K562 (cell line): ENCODE measurements around the gene C9. TPM values are rescaled to one million over a fixed set of nuclear protein-coding genes. Genes with fewer than 3 reads are reported as not detected.

Experiments
- ARID3B ChIP-seq: fragments of 250-450 bp; sonication (Bioruptor Pico); IDR thresholded peaks from 2 replicates; pipeline ENCODE4 v1.4.0; 2020; ENCODE audit warnings: borderline replicate concordance
- CHD4 ChIP-seq: fragments of 200-600 bp; sonication (generic); IDR thresholded peaks from 3 replicates; pipeline ENCODE4 v1.6.1; 2012; ENCODE audit warnings: low read depth, mild to moderate bottlenecking, mixed read lengths, low read length, inconsistent platforms; ENCODE audit not compliant: insufficient read depth, insufficient replicate concordance, poor library complexity, severe bottlenecking
- CREM ChIP-seq: IDR thresholded peaks from 2 replicates; pipeline ENCODE4 v1.6.1; 2014; ENCODE audit warnings: antibody characterized with exemption, low read depth
- DNMT1 ChIP-seq: fragments of 450-650 bp; IDR thresholded peaks from 2 replicates; pipeline ENCODE4 v1.6.1; 2016; ENCODE audit warnings: antibody characterized with exemption, mild to moderate bottlenecking
- ILF3 ChIP-seq: fragments of 450-650 bp; IDR thresholded peaks from 2 replicates; pipeline ENCODE4 v1.6.1; 2018; ENCODE audit warnings: antibody characterized with exemption, mild to moderate bottlenecking, moderate library complexity, borderline replicate concordance
- KDM5B ChIP-seq: fragments of 200-600 bp; sonication (generic); IDR thresholded peaks from 2 replicates; pipeline ENCODE4 v1.6.1; 2012; ENCODE audit warnings: low read depth, mild to moderate bottlenecking, moderate library complexity, low read length, control low read depth, inconsistent platforms; ENCODE audit not compliant: insufficient replicate concordance
- MYC ChIP-seq, 2 experiments: fragments of 250-450 bp in 1 of 2; sonication (Bioruptor Pico) in 1 of 2; IDR thresholded peaks; 2 replicates each; pipeline versions ENCODE4 v1.5.1 to v1.6.1; 2012 to 2021; ENCODE audit warnings: low read depth in 2 of 2, borderline replicate concordance in 1 of 2, improper control_type of control experiment in 1 of 2, low read length in 1 of 2, mild to moderate bottlenecking in 1 of 2, moderate library complexity in 1 of 2
- NFIC ChIP-seq: fragments of 450-650 bp; IDR thresholded peaks from 2 replicates; pipeline ENCODE4 v1.6.1; 2017; ENCODE audit warnings: mild to moderate bottlenecking, inconsistent platforms
- POLR2A ChIP-seq: fragments of 450-650 bp; conservative IDR thresholded peaks from 2 replicates; pipeline ENCODE4 v1.6.1; 2016
- PTBP1 ChIP-seq: fragments of 200-400 bp; formaldehyde crosslinking; IDR thresholded peaks from 2 replicates; pipeline ENCODE4 v1.6.1; 2017; ENCODE audit warnings: low read depth, low read length
- RAD21 ChIP-seq, 2 experiments: fragments of 250-450 bp in 1 of 2; fragments of 450-650 bp in 1 of 2; sonication (Bioruptor Pico) in 1 of 2; formaldehyde crosslinking in 1 of 2; IDR thresholded peaks in 1 of 2; conservative IDR thresholded peaks in 1 of 2; 2 replicates each; pipeline versions ENCODE4 v1.4.0 to v1.8.0; 2020 to 2022; ENCODE audit warnings: mild to moderate bottlenecking in 2 of 2, moderate library complexity in 1 of 2
- RCOR1 ChIP-seq, 2 experiments: IDR thresholded peaks; 2 replicates each; pipeline ENCODE4 v1.6.1; 2012; ENCODE audit warnings: low read depth in 2 of 2, low read length in 2 of 2, borderline replicate concordance in 1 of 2, improper control_type of control experiment in 1 of 2
- SMAD2 ChIP-seq: fragments of 150-350 bp; IDR thresholded peaks from 2 replicates; pipeline ENCODE4 v1.6.1; 2014; ENCODE audit warnings: low read depth, mild to moderate bottlenecking, low read length
- SNAPC5 ChIP-seq: fragments of 250-450 bp; sonication (Bioruptor Pico); IDR thresholded peaks from 2 replicates; pipeline ENCODE4 v1.8.0; 2021; ENCODE audit warnings: moderate library complexity, mild to moderate bottlenecking, inconsistent platforms
- SP1 ChIP-seq: sonication (generic); formaldehyde crosslinking; IDR thresholded peaks from 2 replicates; pipeline ENCODE4 v1.8.1; 2022; ENCODE audit warnings: mild to moderate bottlenecking, missing genetic modification reagents
- SRSF1 ChIP-seq: fragments of 200-400 bp; formaldehyde crosslinking; IDR thresholded peaks from 2 replicates; pipeline ENCODE4 v1.6.1; 2017; ENCODE audit warnings: mild to moderate bottlenecking, low read depth, low read length, moderate library complexity
- TAF15 ChIP-seq: fragments of 200-400 bp; formaldehyde crosslinking; IDR thresholded peaks from 2 replicates; pipeline ENCODE4 v1.6.1; 2017; ENCODE audit warnings: mild to moderate bottlenecking, low read depth, low read length, moderate library complexity
- TBP ChIP-seq: optimal IDR thresholded peaks from 2 replicates; pipeline ENCODE3; 2011; ENCODE audit warnings: low read depth, low read length, improper control_type of control experiment
- TCF3 ChIP-seq: sonication (generic); formaldehyde crosslinking; IDR thresholded peaks from 2 replicates; pipeline ENCODE4 v1.4.0; 2020; ENCODE audit warnings: mild to moderate bottlenecking, missing genetic modification reagents
- TOE1 ChIP-seq, 2 experiments: fragments of 450-650 bp in 1 of 2; sonication (generic) in 1 of 2; formaldehyde crosslinking in 1 of 2; IDR thresholded peaks; 2 replicates each; pipeline versions ENCODE4 v1.7.1 to v1.8.0; 2016 to 2022; ENCODE audit warnings: borderline replicate concordance in 2 of 2, mild to moderate bottlenecking in 2 of 2, antibody characterized with exemption in 1 of 2, inconsistent platforms in 1 of 2, low read depth in 1 of 2, missing genetic modification reagents in 1 of 2, moderate library complexity in 1 of 2
- XRCC3 ChIP-seq: fragments of 450-650 bp; IDR thresholded peaks from 2 replicates; pipeline ENCODE4 v1.6.1; 2017; ENCODE audit warnings: mild to moderate bottlenecking, moderate library complexity
- ZC3H11A ChIP-seq: IDR thresholded peaks from 2 replicates; pipeline ENCODE4 v1.6.1; 2012; ENCODE audit warnings: low read depth, low read length, improper control_type of control experiment
- ZNF124 ChIP-seq: sonication (generic); formaldehyde crosslinking; IDR thresholded peaks from 2 replicates; pipeline ENCODE4 v1.8.1; 2022; ENCODE audit warnings: missing genetic modification reagents
- ZNF24 ChIP-seq: fragments of 450-650 bp; IDR thresholded peaks from 2 replicates; pipeline ENCODE4 v1.6.1; 2016
- ZNF398 ChIP-seq: fragments of 250-450 bp; sonication (Bioruptor Pico); IDR thresholded peaks from 2 replicates; pipeline ENCODE4 v1.8.0; 2021; ENCODE audit warnings: moderate library complexity, mild to moderate bottlenecking, inconsistent platforms
- ZNF766 ChIP-seq: fragments of 200-800 bp; sonication (Bioruptor generic); conservative IDR thresholded peaks from 2 replicates; pipeline ENCODE4 v1.6.1; 2016; ENCODE audit warnings: missing genetic modification characterization, missing compliant biosample characterization
- polyA plus RNA-seq, 8 experiments: library from polyadenylated mRNA; depleted of rRNA in 4 of 8; stranded (reverse) in 5 of 8; unstranded in 3 of 8; fragments of >200 nt; fragmentation: Nextera tagmentation in 2 of 8; fragmentation: Illumina TruSeq in 1 of 8; extraction: Ambion mirVana in 2 of 8; extraction: Trizol in 1 of 8; gene quantifications; 2 replicates each; pipeline versions ENCODE4 v1.2.1 to v1.2.3, GENCODE V29; 2011 to 2014; ENCODE audit warnings: inconsistent platforms in 1 of 8, missing spikeins in 1 of 8
- total RNA-seq, 7 experiments: library from RNA; depleted of rRNA in 6 of 7; stranded (reverse); fragments of >200 nt in 6 of 7; fragmentation: Illumina TruSeq in 2 of 7; extraction: Trizol in 2 of 7; gene quantifications; 2 replicates each; pipeline versions ENCODE4 v1.2.1 to v1.2.3, GENCODE V29; 2011 to 2021; ENCODE audit warnings: low replicate concordance in 1 of 7

Gene C9
- total and polyA plus RNA-seq, 9 of the 15 experiments (the other 6 are each of a cell fraction or from before 2014, with no cell fraction given), result 0.08 to 0.38 TPM; not detected in 7

GRCh38 chr5:39283231-39283818 lies 81.0 kb downstream of the C9 start (continued):
- TF ChIP-seq TOE1 (IDR thresholded peaks at IDR 0.05; ENCODE audit: borderline replicate concordance) (no peak), TOE1 (CRISPR knock-in tag; IDR thresholded peaks at IDR 0.05; ENCODE audit: borderline replicate concordance, low read depth) (no peak), ZC3H11A (no peak), MYC (IDR thresholded peaks at IDR 0.05; ENCODE audit: low read depth, low read length) (peak; percentile 40; the same call in 1 of the 2 replicates), MYC (CRISPR knock-in tag; IDR thresholded peaks at IDR 0.05; ENCODE audit: borderline replicate concordance, low read depth) (no peak), DNMT1 (no peak), KDM5B (no peak), ARID3B (CRISPR knock-in tag) (no peak), TCF3 (peak; percentile 25; the same call in 1 of the 2 replicates), POLR2A (no peak), CREM (0 out of 2 replicates have a peak, but pooled peaks have one; percentile 17), TBP (no peak), TAF15 (no peak), ZNF124 (CRISPR knock-in tag) (no peak), RAD21 (CRISPR knock-in tag; conservative IDR thresholded peaks at IDR 0.05 in 1 of 2, IDR thresholded peaks at IDR 0.05 in 1 of 2) (peak; percentile 98 to 99), RCOR1 (IDR thresholded peaks at IDR 0.05; ENCODE audit: borderline replicate concordance in 1 of 2, low read depth in 2 of 2, low read length in 2 of 2) (0 out of 4 replicates have a peak, but pooled peaks of 1 of the 2 experiments have one; percentile 50), SP1 (no peak), ZNF398 (CRISPR knock-in tag) (no peak), SMAD2 (no peak), SRSF1 (no peak), ZNF766 (CRISPR knock-in tag) (no peak), ILF3 (no peak), ZNF24 (no peak), CHD4 (no peak), XRCC3 (no peak), NFIC (no peak), SNAPC5 (CRISPR knock-in tag) (no peak), PTBP1 (no peak)
